HG02938 (cell line): ENCODE results near the gene MVB12B.

ENCODE experiments used
- ATAC-seq: cut with Tn5 transposase; IDR thresholded peaks from one replicate; pipeline ENCODE4 v1.9.1; 2021; ENCODE audit warnings: mild to moderate bottlenecking, moderate library complexity; ENCODE audit not compliant: unreplicated experiment

MVB12B gene

GRCh38 chr9:126329476-126330275, 3.0 kb downstream of the MVB12B start:
- ATAC-seq: no peak

- ATAC-seq: no peak
These were observed 3.9 kb downstream of the MVB12B start for GRCh38 chr9:126330536-126330935.

- ATAC-seq: no peak
These were observed 5.5 kb downstream of the MVB12B start for GRCh38 chr9:126331964-126332748.

- no peak for ATAC-seq
These were observed 8.3 kb downstream of the MVB12B start for GRCh38 chr9:126334721-126335621.

- no peak for ATAC-seq
These were observed 9.5 kb downstream of the MVB12B start for GRCh38 chr9:126335837-126336735.

GRCh38 chr9:126336736-126337325, 10.2 kb downstream of the MVB12B start:
- no peak for ATAC-seq

- no peak for ATAC-seq
These were observed 11.2 kb downstream of the MVB12B start for GRCh38 chr9:126337729-126338372.

- ATAC-seq: no peak
These were observed 12.3 kb downstream of the MVB12B start for GRCh38 chr9:126338945-126339344.

- no peak for ATAC-seq
These were observed 14.8 kb downstream of the MVB12B start for GRCh38 chr9:126341426-126341825.

- ATAC-seq: no peak
These were observed 15.3 kb downstream of the MVB12B start for GRCh38 chr9:126341902-126342301.

GRCh38 chr9:126342621-126343031, 16.0 kb downstream of the MVB12B start:
- ATAC-seq: no peak

- no peak for ATAC-seq
These were observed 16.7 kb downstream of the MVB12B start for GRCh38 chr9:126343271-126343700.

GRCh38 chr9:126346031-126346430, 19.4 kb downstream of the MVB12B start:
- ATAC-seq: no peak

GRCh38 chr9:126347093-126347492, 20.5 kb downstream of the MVB12B start:
- no peak for ATAC-seq

- ATAC-seq: no peak
These were observed 21.5 kb downstream of the MVB12B start for GRCh38 chr9:126347911-126348760.

- no peak for ATAC-seq
These were observed 22.4 kb downstream of the MVB12B start for GRCh38 chr9:126348911-126349550.

- no peak for ATAC-seq
These were observed 28.5 kb downstream of the MVB12B start for GRCh38 chr9:126354887-126355770.
